Liver (tissue), 3 donors: ENCODE data around the gene LCN6.

Experiments
- CTCF ChIP-seq: fragments of 150-350 bp; IDR thresholded peaks from 2 replicates; pipeline ENCODE4 v1.5.1; 2017; ENCODE audit warnings: improper control_type of control experiment, low read depth, low read length; ENCODE audit not compliant: missing input control
- FOXA2 ChIP-seq: IDR thresholded peaks from 2 replicates; pipeline ENCODE4 v1.6.1; 2016; ENCODE audit warnings: antibody characterized with exemption
- GABPA ChIP-seq, 2 donors: IDR thresholded peaks in 1 of 2; conservative IDR thresholded peaks in 1 of 2; 2 replicates each; pipeline ENCODE4 v1.6.1; 2016; ENCODE audit warnings: antibody characterized with exemption in 2 of 2, mild to moderate bottlenecking in 1 of 2, moderate library complexity in 1 of 2
- HNF4G ChIP-seq: IDR thresholded peaks from 2 replicates; pipeline ENCODE4 v1.6.1; 2016; ENCODE audit warnings: antibody characterized with exemption
- SP1 ChIP-seq: IDR thresholded peaks from 2 replicates; pipeline ENCODE4 v1.6.1; 2018; ENCODE audit warnings: antibody characterized with exemption, mild to moderate bottlenecking
- TAF1 ChIP-seq: conservative IDR thresholded peaks from 2 replicates; pipeline ENCODE4 v1.6.1; 2016; ENCODE audit warnings: antibody characterized with exemption, mild to moderate bottlenecking
- donor health status: healthy.
- donor health status: healthy.

GRCh38 chr9:136718345-136719194, 29.8 kb downstream of the LCN6 start:
- TF ChIP-seq CTCF (no peak), HNF4G (no peak), TAF1 (no peak), FOXA2 (no peak), GABPA (IDR thresholded peaks at IDR 0.05 in 1 of 2, conservative IDR thresholded peaks at IDR 0.05 in 1 of 2) (no peak), SP1 (no peak)
